ENCODE data around the gene ATP2C1. TPM values are rescaled to one million over a fixed set of nuclear protein-coding genes. Genes with fewer than 3 reads are reported as not detected.

The ATP2C1 gene
- total RNA-seq, 1 donor from 2014 or later: 11.8 TPM

GRCh38 chr3:130939753-130940152, 45.9 kb downstream of the ATP2C1 start:
- TF ChIP-seq, protein P1, sequence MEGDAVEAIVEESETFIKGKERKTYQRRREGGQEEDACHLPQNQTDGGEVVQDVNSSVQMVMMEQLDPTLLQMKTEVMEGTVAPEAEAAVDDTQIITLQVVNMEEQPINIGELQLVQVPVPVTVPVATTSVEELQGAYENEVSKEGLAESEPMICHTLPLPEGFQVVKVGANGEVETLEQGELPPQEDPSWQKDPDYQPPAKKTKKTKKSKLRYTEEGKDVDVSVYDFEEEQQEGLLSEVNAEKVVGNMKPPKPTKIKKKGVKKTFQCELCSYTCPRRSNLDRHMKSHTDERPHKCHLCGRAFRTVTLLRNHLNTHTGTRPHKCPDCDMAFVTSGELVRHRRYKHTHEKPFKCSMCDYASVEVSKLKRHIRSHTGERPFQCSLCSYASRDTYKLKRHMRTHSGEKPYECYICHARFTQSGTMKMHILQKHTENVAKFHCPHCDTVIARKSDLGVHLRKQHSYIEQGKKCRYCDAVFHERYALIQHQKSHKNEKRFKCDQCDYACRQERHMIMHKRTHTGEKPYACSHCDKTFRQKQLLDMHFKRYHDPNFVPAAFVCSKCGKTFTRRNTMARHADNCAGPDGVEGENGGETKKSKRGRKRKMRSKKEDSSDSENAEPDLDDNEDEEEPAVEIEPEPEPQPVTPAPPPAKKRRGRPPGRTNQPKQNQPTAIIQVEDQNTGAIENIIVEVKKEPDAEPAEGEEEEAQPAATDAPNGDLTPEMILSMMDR (IDR thresholded peaks at IDR 0.05): no peak
- H3K27me3 ChIP-seq: no peaks in the 10 kb centered on the region
- H3K4me3 ChIP-seq: no peak overlapping the region
- no peaks in the 10 kb centered on the region for H3K4me1 ChIP-seq
- intact Hi-C loops (cut with DNase I): no loop called here
- no peaks in the 10 kb centered on the region for H3K9me3 ChIP-seq
- no peak for DNase-seq (ENCODE audit: low spot score in 2 of 2)
- peaks cover 32 to 35% of the 10 kb centered on the region in 2 donors for H3K36me3 ChIP-seq
- H3K27ac ChIP-seq: no peak overlapping the region

DNA sequence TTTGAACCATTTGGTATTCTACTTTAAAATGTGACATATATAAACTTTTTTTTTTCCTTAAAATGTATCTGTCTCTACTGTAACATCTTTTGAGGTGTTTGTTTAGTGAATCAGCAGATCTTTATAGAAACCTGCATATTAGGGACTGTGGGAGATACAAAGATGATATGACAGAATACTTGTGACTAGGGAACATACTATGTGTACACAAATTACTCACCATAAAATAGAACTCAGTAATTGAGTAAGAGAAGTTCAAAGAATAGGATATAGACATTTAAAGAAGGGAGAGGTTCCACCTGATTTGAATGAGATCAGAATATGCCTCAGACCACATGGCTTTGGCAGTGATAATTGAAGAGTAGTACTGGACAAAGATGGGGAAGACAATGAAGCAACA, 47.9 kb downstream of the ATP2C1 start:
- intact Hi-C loops (cut with DNase I): no loop called here
- DNase-seq (ENCODE audit: low spot score in 2 of 2): no peak
- no peak overlapping the region for H3K27ac ChIP-seq
- TF ChIP-seq, protein P1 (IDR thresholded peaks at IDR 0.05): no peak
- H3K9me3 ChIP-seq: no peaks in the 10 kb centered on the region
- H3K27me3 ChIP-seq: no peaks in the 10 kb centered on the region
- H3K36me3 ChIP-seq: peaks cover 41 to 51% of the 10 kb centered on the region in 2 donors
- no peak overlapping the region for H3K4me3 ChIP-seq
- H3K4me1 ChIP-seq: no peaks in the 10 kb centered on the region

DNA sequence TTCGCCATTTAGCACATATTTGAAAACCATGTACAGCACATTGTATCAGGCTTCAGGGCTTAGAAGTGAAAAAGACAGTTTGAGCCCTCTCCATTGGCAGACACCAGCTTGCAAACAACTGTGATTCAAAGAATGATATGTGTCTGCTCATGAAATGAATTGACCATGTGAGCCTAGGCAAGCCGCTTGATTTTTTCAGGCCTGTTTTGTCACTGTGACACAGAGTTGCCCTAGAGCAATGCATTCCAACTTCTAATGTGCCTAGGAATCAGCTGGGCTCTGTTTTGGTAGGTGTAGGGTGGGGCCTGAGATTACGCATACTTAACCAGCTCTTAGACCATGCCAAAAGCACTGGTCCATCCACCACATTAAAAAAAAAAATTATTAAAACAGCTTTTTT, 53.0 kb downstream of the ATP2C1 start:
- Histone ChIP-seq H3K4me1 (no peaks in the 10 kb centered on the region), H3K4me3 (no peak overlapping the region), H3K9me3 (no peaks in the 10 kb centered on the region), H3K27me3 (no peaks in the 10 kb centered on the region), H3K36me3 (peaks cover 46 to 71% of the 10 kb centered on the region in 2 donors), H3K27ac (no peak overlapping the region)
- intact Hi-C loops (cut with DNase I): no loop called here
- TF ChIP-seq, protein P1 (IDR thresholded peaks at IDR 0.05): no peak
- no peak for DNase-seq (ENCODE audit: low spot score in 2 of 2)

GRCh38 chr3:130948001-130948773, 54.3 kb downstream of the ATP2C1 start:
- H3K4me1 ChIP-seq: no peaks in the 10 kb centered on the region
- no peak overlapping the region for H3K4me3 ChIP-seq
- no peak overlapping the region for H3K27ac ChIP-seq
- no peaks in the 10 kb centered on the region for H3K27me3 ChIP-seq
- DNase-seq (ENCODE audit: low spot score in 2 of 2): no peak
- H3K9me3 ChIP-seq: no peaks in the 10 kb centered on the region
- H3K36me3 ChIP-seq: peaks cover 37 to 60% of the 10 kb centered on the region in 2 donors
- intact Hi-C loops (cut with DNase I): no loop called here
- TF ChIP-seq, protein P1 (IDR thresholded peaks at IDR 0.05): no peak

GRCh38 chr3:130948929-130949328, 55.0 kb downstream of the ATP2C1 start:
- no peak overlapping the region for H3K27ac ChIP-seq
- TF ChIP-seq, protein P1 (IDR thresholded peaks at IDR 0.05): no peak
- H3K9me3 ChIP-seq: no peaks in the 10 kb centered on the region
- peaks cover 31 to 53% of the 10 kb centered on the region in 2 donors for H3K36me3 ChIP-seq
- no peaks in the 10 kb centered on the region for H3K4me1 ChIP-seq
- no peak for DNase-seq (ENCODE audit: low spot score in 2 of 2)
- H3K27me3 ChIP-seq: no peaks in the 10 kb centered on the region
- intact Hi-C loops (cut with DNase I): no loop called here
- no peak overlapping the region for H3K4me3 ChIP-seq
